ENCODE results near the gene LSM3.

- TF ChIP-seq, protein P1, sequence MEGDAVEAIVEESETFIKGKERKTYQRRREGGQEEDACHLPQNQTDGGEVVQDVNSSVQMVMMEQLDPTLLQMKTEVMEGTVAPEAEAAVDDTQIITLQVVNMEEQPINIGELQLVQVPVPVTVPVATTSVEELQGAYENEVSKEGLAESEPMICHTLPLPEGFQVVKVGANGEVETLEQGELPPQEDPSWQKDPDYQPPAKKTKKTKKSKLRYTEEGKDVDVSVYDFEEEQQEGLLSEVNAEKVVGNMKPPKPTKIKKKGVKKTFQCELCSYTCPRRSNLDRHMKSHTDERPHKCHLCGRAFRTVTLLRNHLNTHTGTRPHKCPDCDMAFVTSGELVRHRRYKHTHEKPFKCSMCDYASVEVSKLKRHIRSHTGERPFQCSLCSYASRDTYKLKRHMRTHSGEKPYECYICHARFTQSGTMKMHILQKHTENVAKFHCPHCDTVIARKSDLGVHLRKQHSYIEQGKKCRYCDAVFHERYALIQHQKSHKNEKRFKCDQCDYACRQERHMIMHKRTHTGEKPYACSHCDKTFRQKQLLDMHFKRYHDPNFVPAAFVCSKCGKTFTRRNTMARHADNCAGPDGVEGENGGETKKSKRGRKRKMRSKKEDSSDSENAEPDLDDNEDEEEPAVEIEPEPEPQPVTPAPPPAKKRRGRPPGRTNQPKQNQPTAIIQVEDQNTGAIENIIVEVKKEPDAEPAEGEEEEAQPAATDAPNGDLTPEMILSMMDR (IDR thresholded peaks at IDR 0.05): no peak
- no peak for TF ChIP-seq POLR2AphosphoS5 (IDR thresholded peaks at IDR 0.05; ENCODE audit: low read depth, low read length)
- TF ChIP-seq, protein P2, sequence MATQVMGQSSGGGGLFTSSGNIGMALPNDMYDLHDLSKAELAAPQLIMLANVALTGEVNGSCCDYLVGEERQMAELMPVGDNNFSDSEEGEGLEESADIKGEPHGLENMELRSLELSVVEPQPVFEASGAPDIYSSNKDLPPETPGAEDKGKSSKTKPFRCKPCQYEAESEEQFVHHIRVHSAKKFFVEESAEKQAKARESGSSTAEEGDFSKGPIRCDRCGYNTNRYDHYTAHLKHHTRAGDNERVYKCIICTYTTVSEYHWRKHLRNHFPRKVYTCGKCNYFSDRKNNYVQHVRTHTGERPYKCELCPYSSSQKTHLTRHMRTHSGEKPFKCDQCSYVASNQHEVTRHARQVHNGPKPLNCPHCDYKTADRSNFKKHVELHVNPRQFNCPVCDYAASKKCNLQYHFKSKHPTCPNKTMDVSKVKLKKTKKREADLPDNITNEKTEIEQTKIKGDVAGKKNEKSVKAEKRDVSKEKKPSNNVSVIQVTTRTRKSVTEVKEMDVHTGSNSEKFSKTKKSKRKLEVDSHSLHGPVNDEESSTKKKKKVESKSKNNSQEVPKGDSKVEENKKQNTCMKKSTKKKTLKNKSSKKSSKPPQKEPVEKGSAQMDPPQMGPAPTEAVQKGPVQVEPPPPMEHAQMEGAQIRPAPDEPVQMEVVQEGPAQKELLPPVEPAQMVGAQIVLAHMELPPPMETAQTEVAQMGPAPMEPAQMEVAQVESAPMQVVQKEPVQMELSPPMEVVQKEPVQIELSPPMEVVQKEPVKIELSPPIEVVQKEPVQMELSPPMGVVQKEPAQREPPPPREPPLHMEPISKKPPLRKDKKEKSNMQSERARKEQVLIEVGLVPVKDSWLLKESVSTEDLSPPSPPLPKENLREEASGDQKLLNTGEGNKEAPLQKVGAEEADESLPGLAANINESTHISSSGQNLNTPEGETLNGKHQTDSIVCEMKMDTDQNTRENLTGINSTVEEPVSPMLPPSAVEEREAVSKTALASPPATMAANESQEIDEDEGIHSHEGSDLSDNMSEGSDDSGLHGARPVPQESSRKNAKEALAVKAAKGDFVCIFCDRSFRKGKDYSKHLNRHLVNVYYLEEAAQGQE (IDR thresholded peaks at IDR 0.05; ENCODE audit: insufficient read depth in 1 of 2, low read depth in 2 of 2, low read length in 1 of 2): no peak
- no peak for TF ChIP-seq SIN3A (IDR thresholded peaks at IDR 0.05; ENCODE audit: borderline replicate concordance, insufficient read depth, low read depth, low read length)
These were observed 24.3 kb upstream of the LSM3 start for GRCh38 chr3:14154276-14154675.
